GM20431 (cell line): Measurements from ENCODE around the gene TTC34.

ENCODE experiments used
- in situ Hi-C: fragments of 300-500 bp; cut with MseI, MboI; formaldehyde crosslinking; loops from one replicate; pipeline ENCODE4 v1.15.0; 2020; ENCODE audit warnings: low sequenced_read_pairs; ENCODE audit not compliant: unreplicated experiment

Gene TTC34

DNA sequence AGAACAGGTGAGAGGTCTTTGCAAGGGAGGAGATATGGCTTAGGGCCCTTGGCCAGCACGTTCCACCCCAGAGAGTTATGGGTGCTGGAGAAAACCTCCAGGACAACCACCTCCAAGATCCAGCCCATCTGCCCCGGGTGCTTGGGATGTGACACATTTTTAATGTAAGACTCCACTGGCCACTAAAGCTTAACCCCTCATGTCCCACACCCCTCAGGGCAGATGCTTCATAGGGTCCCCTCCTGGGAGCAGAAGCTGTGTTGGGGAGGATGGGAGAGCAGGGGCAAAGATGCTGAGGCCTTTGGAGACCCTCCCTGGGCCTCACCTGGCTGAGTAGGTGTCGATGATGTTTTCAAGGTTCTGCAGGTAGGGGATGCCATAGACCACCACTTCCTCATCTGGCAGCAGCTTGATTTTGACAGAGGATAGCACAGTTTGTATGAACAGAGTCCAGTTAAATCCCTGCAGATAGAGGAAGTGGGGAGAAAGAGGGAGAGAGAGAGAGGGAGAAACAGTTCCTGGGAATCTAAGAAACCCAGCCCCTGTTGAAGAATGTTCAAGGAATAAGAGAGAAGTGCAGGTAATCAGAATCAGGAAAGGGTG, 203.1 kb downstream of the TTC34 start:
- in situ Hi-C loops = no loop called here

DNA sequence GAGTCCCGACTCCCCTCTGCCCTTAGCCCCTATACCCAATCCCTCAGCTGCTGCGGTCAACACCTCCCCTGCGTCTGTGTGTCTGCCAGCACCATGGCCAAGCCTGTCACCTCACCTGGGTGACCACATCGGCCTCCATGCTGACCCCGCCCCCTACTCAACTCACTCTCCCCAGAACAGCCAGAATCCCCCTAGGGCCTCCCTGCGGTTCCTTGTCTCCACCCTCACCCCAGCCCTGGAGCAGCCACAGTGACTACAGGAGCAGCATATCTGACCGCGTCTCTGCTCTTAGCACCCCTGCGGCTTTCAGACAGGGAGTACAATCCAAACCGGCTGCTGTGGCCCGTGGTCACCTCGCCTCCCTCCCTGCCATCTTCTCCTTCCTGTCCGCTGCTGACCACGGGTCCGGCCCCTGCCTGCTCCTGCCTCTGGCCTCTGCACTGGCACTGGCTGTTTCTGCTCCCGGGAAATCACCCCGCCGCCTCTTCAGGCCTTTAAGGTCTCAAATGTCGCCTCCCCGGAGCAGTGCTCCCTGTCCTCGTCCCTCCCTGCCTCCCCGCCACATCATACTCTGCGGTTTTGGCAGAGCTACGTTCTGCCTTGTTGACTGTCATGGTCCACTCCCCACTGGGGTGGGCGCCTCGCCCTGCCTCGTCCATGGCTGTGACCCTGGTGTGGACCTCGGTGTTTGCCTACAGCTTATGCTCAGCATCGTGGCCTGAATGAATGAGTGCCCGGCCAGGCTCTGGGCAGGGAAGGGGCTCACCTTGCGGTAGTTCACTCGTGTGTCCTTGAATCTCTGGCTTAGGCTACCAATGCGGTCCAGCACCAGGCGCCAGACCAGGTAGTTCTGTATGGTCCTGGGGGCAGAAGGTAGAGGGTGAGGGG, 203.8 kb downstream of the TTC34 start:
- in situ Hi-C loops = no loop called here

DNA sequence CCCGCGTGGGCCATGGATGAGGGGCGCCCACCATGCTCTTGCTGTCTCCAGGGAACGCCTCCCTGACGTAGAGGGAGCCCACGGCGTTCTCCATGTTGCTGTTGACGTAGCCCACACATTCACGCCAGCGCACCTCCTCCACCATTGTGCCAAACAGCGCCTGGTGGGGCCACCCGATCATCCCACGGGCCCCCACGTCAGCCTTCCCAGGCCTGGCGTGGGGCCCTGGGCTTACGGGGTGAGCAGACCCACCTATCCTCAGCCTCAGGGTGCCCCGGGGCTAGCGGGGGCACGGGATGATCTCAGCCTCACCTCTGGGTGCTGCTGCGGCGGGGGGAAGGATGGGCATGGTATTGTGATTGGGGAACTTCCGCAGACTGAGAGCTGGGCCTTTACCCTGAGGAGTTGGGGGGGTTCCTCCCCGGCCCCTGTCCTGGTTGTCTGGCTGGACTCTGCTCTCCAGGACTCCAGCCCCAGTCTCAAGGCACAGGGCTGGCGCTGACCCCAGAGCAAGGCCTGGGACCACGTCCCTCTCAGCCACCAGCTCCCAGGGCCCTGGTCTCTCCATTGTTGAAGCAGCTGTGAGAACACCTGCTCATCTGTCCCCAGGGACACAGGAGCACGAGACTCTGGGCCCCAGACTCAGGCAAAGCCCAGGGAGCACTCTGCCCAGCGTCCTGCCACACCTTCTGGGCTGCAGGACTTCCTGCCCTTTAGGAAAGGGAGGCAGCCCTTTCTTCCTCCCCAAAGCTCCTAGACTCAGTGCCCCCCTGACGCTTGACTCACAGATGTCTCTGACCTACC, 204.8 kb downstream of the TTC34 start:
- in situ Hi-C loops = no loop called here

DNA sequence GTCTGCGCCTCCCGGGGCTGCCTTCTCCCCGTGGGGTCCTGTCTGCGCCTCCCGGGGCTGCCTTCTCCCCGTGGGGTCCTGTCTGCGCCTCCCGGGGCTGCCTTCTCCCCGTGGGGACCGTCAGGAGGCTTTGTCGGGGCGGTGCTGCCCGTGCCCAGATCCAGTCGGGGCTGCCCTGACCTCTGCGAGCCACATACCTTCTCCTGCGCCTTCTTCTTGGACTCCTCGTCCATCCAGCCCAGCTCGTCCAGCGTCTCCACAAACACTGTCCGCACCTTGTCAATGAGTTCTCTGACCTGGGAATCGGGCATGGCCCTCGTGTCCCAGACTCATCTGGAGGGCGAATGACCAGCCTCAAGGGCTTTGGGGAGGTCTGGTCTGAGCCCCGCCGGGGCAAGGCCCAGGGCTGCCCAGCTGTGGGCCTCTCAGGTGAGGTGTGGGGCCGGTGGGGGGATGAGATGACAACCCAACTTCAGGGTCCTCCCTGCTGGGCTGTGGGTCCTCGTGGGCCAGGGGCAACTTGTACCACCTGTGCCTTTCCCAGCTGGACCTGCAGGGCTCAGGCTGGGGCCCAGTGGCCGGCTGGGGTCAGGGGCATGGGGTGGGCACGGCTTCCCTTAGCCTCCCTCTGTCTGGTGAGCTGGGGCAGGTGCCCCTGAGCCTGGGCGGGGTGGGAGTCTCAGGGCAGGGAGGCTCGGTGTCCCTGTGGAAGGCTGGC, 205.5 kb downstream of the TTC34 start:
- in situ Hi-C loops = no loop called here

DNA sequence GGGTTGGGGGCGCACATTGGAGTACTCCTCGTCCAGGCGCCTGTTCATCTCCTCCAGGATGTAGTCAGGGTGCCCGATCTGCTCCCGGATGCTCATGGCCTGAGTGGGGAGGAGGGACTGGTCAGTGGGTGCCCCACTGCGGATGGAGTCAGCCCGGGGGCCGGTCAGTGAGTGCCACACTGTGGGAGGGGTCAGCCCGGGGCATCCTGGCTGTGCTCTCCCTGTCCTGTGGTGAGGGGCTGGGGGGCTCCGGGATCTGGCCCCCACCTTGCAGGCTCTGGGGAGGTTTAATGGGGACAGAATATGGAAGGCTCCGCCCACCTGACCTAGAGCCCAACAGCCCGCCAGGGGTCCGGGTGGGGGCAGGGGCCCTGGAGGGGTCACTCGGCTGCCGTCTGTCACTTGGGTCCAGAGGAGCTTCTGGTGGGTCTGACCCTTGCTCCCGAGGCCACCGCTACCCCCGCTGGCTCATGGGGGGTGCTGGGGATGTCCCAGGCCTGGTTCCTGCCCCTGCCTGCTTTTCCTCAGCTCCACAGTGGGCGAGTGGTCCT, 206.2 kb downstream of the TTC34 start:
- in situ Hi-C loops = no loop called here

DNA sequence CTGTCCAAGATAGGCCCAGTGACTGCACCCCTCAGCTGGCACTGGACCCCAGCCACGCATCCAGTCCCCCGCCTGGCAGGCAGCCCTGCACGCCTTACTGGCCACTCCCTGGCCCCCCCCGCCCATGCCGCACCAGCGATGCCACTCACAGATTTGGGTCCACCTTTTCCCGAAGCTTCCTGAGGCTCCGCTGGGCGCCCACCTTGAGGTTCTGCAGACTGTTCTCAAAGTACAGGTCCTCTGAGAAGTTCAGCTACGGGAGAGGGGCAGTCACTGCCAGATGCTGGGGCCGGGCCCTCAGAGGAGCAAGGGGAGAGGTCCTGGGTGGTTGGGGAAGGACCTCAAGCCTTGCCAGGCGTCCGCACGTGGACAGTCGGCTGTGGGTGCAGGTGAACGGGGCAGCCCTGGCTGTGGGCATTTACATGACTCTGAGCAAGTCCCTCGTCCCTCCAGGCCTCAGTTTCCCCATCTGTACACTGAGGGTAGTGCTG, 206.8 kb downstream of the TTC34 start:
- in situ Hi-C loops = no loop called here

DNA sequence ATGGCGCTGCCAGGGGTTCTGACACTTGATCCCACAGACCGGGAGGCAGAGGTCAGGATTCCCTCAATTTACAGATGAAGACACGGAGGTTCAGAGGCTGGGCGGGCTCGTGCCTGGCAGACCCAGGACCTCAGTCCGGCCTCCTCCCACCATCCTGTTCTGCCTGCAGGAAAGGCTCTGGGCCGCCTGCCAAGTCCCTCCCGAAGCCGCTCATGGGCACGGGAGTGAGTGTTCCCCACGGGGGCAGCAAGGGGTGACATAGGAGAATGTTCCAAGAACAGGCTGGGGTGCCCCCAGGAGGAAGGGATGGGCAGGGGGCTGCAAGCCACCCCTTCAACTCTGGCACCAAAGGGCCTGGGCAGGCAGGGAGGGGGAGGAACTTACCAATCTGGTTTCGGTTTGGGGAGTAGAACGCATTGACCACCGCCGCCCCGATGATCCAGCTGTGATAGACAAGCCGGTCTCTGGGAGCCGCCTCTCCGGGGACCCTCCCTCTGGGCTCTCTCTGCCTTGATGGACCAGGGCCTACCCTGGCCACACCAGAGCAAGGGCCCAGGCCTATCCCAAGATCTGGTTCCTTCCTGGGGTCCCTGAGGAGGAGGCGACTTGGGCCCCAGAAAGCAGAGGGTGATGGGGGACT, 207.4 kb downstream of the TTC34 start:
- in situ Hi-C loops = no loop called here

DNA sequence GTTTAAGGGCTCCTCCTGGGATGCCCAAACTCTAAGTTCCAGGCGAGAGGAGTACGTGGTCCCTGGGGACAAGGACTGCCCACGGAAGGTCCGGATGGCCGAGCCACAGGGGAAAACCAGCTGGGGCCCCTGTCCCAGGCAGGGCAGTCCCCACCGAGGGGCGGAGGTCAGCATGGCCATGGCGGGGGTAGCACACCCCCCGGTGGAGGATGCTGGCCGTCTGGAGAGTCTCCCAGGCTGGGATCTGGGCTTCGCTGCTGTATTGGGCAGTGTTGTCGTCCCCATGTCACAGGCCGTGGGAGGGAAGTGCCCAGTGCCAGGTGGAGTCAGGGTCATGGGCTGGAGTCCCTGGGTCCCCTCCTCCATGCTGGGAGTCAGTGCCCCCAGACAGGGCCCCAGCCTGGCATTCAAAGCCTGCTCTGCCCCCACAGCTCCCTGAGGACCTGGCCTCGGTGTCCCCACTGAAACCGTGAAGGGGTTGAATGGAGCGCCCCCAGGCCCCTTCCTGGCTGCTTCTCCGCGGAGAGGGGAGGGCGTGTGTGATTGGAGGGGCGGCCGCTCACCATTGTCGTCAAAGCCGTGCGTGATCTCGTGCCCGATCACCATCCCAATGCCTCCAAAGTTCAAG, 208.1 kb downstream of the TTC34 start:
- in situ Hi-C loops = no loop called here

DNA sequence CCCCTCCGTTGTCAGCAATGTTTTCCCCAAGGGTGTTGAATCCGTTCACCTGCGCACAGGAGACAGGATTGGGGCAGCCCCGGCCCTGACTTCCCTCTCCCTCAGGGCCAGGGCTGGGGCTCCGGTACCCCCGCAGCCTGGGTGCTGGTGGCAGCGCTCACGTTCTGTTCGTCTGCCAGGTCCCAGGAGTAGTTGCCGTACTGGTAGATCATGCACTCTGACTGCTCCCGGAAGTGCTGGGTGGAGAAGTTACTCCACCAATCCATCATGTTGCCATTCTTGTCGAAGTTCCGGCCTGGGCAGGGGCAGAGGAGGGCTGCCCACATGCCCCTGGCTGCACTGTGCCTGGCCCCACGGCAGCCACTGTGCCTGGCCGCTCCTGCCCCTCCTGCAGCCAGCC, 208.8 kb downstream of the TTC34 start:
- in situ Hi-C loops = no loop called here

DNA sequence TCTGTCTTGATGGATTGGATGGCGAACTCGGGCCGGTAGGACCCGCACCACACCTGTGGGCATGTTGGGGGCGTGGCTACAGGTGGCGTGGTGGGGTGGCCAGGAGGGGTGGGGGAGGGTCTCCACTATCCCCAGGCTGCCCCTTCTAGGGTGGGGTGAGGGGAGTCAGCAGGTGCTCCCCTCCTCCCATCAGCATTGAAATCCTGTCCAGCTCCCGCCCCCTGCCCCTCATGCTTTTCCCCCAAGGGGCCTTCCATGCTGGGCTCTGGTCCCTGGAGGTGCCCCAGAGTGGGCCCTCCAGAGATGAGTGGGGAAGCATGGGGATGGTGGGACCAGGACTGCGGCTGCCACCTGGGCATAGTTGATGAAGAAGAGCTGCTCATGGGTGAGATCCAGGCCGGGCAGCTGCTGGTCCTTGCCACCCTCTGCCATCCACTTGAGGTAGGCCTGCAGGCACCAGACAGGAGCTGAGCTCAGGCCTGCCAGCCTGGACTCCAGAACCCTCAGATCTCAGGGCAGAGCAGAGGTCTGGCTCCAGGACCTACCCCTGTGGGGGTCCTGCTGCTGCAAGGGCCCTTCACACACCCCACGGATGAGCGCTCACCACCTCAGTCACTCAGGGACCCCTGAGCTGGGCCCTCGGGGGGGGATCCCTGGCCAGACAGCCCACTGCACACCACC, 209.8 kb downstream of the TTC34 start:
- in situ Hi-C loops = no loop called here

DNA sequence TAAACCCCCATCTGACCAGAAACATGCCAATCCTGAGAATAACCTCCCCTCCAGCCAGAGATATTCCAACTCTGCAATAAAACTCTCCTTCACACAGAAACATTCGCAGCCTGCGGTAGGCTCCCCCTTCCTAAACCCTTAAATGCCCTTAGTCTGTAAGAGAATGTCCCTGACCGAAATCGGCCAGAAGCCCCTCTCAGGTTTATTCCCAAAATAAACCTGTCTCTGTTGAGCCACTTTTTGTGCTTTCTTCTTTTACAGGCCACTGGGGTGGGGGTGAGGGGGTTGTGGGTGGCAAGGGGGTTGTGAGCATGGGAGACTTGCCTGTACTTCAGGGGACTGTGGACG, 210.3 kb downstream of the TTC34 start:
- in situ Hi-C loops = no loop called here

DNA sequence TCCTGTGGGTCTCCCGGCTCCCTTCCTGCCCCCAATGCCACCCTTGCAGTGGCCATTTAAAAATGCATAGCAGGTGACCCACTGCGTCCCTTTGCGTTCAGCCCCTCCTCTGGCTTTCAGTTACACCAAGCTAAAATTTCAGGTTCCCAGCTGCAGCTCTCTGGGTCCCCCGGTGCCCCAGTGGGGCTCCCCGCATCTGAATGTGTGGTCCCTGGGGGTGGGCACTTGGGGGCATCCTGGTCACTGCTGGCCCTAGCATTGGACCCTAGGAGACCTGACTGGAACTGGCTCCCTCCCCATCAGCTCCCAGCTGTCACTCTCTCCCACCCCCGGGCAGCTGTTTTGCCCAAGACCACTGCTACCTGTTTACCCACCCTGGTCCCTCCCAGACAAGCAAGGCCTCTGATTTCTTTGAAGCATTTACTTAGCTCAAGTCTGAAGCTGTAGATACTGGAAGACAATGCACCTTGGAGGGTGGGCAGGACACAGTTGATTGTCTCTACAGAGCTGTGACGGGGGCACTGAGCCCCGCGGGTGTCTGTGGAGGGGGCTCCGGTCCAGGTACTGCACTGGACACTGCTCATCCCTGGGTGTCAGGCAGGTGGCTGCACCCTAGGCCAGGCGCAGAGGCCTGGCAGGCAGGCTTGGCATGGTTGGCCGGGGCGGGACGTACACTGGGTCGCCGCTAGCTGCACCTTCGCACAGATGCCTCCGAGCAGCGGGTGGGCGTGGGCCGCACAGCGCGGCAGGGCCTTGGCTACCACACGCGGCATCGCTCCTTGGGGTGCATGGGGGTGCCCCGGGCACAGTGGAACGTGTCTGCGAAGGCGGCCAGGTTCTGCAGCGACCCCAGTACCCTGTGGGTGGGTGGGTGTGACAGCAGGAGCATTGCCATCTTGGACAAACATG, 211.0 kb downstream of the TTC34 start:
- in situ Hi-C loops = no loop called here

DNA sequence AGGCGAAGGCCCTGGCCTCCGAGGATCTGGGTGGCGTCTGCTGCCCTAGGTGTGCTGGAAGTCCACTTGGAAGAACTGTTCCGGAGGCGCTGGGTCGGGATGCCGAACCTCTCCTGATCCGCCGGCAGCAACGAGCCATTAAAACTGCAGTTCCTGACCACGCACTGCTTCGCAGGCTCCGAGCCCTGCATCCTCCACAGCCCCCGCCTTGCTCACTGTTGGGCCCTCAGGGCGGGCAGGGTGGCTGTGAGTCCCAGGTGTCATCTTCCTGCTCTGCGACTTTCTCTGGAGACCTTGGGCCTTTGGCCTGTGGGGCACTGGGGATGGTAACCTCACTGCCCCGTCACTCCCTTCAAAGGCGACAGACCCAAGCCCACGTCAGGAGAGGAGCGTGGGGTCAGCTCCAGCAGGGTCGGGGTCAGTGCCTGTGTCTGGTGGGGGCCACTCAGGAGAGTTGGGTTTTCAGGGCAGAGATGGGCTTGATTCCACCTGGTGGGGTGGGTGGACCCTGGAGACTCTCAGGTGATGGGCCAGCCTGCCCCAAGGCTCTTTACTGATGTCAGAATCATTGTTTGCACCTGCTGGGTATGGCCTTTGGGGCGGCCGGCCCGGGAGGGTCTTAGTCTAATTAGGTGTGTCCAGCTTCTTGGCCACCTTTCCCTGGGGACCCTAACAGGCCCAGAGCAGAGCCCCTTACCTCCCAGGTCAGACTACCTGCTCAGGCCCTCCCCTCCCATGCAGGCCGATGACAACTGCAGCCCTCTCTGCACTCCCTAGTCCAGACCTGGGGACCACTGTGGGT, 211.9 kb downstream of the TTC34 start:
- in situ Hi-C loops = no loop called here

DNA sequence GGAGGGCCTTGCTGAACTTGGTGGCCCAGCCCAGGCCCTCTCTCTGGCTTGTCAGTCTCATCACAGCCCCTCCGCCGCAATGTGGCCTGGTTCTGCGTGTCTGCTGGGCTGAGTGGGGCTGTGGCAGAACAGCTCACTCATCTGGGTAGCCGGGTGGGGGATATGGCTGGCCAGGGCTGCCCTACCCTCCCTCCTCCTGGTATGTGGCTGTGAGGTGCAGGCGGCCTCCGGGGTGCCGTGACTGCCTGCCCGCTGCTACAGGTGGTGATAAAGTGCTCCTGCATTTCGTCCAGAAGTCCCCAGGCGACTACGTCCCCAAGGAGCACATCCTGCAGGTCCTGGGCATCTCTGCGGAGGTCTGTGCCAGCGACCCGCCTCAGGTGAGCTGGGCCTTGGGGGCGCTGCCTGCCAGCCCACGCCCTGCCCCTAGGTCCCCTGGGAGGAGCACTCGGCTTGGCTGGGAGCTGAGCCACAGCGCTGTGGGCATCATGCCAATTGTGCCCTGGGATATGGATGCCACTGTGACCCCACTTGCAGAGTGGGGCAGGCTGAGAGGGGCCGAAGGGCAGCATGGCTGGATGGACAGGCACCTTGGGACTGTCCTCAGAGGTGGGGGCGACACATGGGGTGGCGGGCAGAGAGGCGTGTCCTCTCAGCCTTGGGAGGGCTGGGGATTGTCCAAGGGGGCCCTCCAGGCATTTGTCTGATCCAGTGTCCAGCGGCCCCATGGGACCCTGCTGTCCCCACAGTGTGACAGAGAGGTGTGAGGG, 212.6 kb downstream of the TTC34 start:
- in situ Hi-C loops = no loop called here

DNA sequence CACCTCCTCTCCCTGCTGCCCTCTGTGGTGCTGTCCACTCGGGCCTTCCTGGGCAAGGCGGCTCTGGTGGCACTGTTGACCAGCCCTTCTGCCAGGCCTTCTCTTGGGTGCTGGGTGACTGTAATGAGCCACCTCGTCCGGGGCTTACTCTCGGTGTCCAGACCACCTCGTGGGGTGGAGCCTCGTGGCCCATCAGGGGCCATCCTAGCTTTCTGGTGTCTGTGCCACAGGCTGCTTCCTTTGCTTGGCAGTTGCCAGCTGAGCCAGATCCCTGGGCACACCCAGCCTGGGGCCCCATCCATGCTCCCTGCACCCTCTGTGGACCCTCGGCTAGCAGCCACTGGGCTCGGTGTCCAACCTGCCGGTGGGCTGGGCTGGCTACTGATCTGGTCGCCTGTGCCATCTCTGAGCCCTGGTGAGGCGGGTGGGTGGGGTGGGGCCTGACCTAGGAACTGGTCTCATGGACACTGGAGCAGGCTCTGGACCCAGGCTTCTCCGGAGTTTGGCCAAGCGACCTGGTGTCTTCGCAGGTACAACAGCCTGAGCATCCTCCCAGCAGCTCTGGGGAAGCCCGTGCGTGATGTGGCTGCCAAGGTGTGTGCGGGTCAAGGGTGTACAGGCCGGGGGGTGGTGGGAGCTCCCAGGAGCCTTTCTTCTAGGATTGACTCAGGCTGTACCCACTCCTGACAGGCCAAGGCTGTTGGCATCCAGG, 213.5 kb downstream of the TTC34 start:
- in situ Hi-C loops = no loop called here
